HEK293 (cell line): ENCODE results near the gene ERAP2.

Experiments
- SETDB1 ChIP-seq: IDR thresholded peaks from one replicate; pipeline ENCODE4 v1.6.1; 2017; ENCODE audit warnings: mild to moderate bottlenecking, low read length, moderate library complexity, mixed read lengths; ENCODE audit not compliant: insufficient read length
- ZNF112 ChIP-seq: fragments of 450-650 bp; formaldehyde crosslinking; IDR thresholded peaks from 2 replicates; pipeline ENCODE4 v1.5.0; 2017; ENCODE audit warnings: missing biosample characterization, missing genetic modification characterization
- ZNF768 ChIP-seq: fragments of 450-650 bp; formaldehyde crosslinking; IDR thresholded peaks from 2 replicates; pipeline ENCODE4 v1.5.1; 2018; ENCODE audit warnings: missing biosample characterization, mild to moderate bottlenecking, missing genetic modification characterization
- ZNF830 ChIP-seq: fragments of 450-650 bp; IDR thresholded peaks from 2 replicates; pipeline ENCODE4 v1.5.0; 2018; ENCODE audit warnings: missing biosample characterization, missing genetic modification characterization, low read depth, mild to moderate bottlenecking, moderate library complexity
- TF ChIP-seq, protein P1 (sequence below): fragments of 450-650 bp; formaldehyde crosslinking; IDR thresholded peaks from 2 replicates; pipeline ENCODE4 v1.5.1; 2016; ENCODE audit warnings: missing biosample characterization, missing genetic modification characterization
- TF ChIP-seq, protein P2 (sequence below): fragments of 450-650 bp; formaldehyde crosslinking; IDR thresholded peaks from 2 replicates; pipeline ENCODE4 v1.5.1; 2016; ENCODE audit warnings: missing biosample characterization, missing genetic modification characterization, low read depth

DNA sequence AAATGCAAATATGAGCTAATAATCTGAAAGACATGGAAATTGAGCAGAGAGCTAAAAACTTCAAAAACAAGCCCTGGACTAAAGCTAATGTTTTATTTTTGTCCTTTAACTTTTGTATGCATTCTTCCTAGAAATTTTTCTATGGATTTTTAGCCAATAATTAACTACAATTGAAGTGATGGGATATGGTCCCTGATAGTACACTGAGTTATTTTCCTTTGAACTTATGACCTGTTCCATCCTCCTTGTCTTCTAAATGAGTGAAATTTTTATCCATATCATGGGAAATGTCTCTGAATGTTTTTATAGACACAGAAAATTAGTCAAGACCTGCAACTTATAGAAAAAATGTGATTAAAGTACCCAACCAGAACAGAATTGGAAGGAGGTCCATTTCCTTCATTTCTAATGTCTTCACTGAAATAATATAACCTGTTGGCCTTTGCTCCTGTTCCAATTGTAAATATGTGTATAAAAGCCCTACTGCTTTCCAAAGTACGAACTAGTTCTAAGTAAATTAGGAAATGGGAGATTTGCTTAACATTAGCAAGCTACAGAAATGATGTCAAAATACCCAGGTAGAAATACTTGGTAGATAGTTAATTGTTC, 11.3 kb upstream of the ERAP2 start:
- TF ChIP-seq, protein P1, sequence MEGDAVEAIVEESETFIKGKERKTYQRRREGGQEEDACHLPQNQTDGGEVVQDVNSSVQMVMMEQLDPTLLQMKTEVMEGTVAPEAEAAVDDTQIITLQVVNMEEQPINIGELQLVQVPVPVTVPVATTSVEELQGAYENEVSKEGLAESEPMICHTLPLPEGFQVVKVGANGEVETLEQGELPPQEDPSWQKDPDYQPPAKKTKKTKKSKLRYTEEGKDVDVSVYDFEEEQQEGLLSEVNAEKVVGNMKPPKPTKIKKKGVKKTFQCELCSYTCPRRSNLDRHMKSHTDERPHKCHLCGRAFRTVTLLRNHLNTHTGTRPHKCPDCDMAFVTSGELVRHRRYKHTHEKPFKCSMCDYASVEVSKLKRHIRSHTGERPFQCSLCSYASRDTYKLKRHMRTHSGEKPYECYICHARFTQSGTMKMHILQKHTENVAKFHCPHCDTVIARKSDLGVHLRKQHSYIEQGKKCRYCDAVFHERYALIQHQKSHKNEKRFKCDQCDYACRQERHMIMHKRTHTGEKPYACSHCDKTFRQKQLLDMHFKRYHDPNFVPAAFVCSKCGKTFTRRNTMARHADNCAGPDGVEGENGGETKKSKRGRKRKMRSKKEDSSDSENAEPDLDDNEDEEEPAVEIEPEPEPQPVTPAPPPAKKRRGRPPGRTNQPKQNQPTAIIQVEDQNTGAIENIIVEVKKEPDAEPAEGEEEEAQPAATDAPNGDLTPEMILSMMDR (tag by site-specific recombination) = no peak
- TF ChIP-seq, protein P2, sequence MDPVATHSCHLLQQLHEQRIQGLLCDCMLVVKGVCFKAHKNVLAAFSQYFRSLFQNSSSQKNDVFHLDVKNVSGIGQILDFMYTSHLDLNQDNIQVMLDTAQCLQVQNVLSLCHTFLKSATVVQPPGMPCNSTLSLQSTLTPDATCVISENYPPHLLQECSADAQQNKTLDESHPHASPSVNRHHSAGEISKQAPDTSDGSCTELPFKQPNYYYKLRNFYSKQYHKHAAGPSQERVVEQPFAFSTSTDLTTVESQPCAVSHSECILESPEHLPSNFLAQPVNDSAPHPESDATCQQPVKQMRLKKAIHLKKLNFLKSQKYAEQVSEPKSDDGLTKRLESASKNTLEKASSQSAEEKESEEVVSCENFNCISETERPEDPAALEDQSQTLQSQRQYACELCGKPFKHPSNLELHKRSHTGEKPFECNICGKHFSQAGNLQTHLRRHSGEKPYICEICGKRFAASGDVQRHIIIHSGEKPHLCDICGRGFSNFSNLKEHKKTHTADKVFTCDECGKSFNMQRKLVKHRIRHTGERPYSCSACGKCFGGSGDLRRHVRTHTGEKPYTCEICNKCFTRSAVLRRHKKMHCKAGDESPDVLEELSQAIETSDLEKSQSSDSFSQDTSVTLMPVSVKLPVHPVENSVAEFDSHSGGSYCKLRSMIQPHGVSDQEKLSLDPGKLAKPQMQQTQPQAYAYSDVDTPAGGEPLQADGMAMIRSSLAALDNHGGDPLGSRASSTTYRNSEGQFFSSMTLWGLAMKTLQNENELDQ = no peak
- TF ChIP-seq SETDB1 (no peak), ZNF830 (tag by site-specific recombination) (no peak), ZNF768 (tag by site-specific recombination) (no peak), ZNF112 (tag by site-specific recombination) (no peak)
